Vagina (tissue), 2 donors: Measurements from ENCODE around the gene VENTX.

Source experiments
- CTCF ChIP-seq, 3 experiments: fragments of 450-650 bp in 2 of 3; fragments of 200-600 bp in 1 of 3; sonication (generic) in 1 of 3; IDR thresholded peaks; one replicate each; pipeline ENCODE4 v1.5.1; 2017 to 2019; ENCODE audit warnings: antibody characterized with exemption in 3 of 3, mild to moderate bottlenecking in 2 of 3, moderate library complexity in 2 of 3
- POLR2A ChIP-seq, 2 donors: fragments of 450-650 bp; IDR thresholded peaks; one replicate each; pipeline ENCODE4 v1.6.1; 2017; ENCODE audit warnings: antibody characterized with exemption in 2 of 2, mild to moderate bottlenecking in 2 of 2, moderate library complexity in 2 of 2

- no peak for TF ChIP-seq CTCF (IDR thresholded peaks at IDR 0.05)
- no peak for TF ChIP-seq POLR2A (IDR thresholded peaks at IDR 0.05)
These were observed 43.5 kb upstream of the VENTX start for GRCh38 chr10:133194151-133194550.
